ENCODE measurements around the gene MYL7.

DNA sequence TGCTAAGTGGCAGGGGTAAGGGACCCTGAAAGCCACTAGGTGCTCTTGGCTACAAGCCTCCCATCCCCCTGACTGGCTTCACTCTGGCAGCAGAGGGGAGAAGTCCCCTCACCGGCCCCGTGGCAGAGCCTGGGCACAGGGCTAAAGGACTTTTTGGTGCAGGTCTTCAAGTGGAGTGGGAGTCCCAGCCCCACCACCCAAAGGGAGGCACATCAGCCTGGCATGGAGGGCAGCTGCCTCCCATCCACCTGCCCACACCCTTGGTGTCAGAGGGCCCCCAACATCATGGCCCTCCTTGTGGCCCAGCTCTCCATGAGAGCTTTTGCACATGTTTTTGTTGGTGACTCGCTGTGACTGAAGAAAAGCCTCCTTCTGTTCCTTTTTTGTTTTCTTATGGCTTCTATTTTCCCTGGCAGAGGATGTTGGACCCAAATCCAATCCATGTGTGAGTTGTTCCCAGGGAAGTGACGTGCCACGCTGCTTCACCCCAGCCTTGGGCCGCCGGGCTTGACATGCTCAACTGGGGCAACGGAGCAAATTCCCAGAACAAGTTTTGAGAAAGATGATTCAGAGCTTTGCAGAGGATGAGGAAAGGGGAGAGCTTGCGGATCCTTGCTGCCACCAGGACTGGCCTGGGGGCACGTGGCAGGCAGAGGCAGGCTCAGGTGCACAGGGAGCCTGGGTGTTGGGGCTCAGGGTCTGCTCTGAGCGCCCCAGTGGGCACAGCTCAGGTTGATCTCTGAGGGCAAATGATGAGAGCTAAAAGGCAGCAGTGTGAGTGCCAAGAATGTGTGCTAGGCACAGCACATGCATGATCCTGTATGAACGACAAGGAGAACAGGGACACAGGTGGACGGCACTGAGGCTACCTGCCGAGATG, 38.9 kb downstream of the MYL7 start:
- TF ChIP-seq, protein P1, sequence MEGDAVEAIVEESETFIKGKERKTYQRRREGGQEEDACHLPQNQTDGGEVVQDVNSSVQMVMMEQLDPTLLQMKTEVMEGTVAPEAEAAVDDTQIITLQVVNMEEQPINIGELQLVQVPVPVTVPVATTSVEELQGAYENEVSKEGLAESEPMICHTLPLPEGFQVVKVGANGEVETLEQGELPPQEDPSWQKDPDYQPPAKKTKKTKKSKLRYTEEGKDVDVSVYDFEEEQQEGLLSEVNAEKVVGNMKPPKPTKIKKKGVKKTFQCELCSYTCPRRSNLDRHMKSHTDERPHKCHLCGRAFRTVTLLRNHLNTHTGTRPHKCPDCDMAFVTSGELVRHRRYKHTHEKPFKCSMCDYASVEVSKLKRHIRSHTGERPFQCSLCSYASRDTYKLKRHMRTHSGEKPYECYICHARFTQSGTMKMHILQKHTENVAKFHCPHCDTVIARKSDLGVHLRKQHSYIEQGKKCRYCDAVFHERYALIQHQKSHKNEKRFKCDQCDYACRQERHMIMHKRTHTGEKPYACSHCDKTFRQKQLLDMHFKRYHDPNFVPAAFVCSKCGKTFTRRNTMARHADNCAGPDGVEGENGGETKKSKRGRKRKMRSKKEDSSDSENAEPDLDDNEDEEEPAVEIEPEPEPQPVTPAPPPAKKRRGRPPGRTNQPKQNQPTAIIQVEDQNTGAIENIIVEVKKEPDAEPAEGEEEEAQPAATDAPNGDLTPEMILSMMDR (IDR thresholded peaks at IDR 0.05; ENCODE audit: borderline replicate concordance, extremely low read depth, low read length, poor library complexity, severe bottlenecking) = no peak
- TF ChIP-seq EZH2 (IDR thresholded peaks at IDR 0.05; ENCODE audit: borderline replicate concordance, low read depth, low read length, severe bottlenecking) = no peak
